ENCODE measurements around the gene ARL8B. TPM values are rescaled to one million over a fixed set of nuclear protein-coding genes. Genes with fewer than 3 reads are reported as not detected.

Gene ARL8B
- total RNA-seq: 16.2 and 16.6 TPM in 2 replicates

GRCh38 chr3:5122030-5122740 is at the start of gene ARL8B:
Gene ARL8B (plus strand): TSS chr3:5122292. CDS start chr3:5122466, 174 bp downstream.

GRCh38 chr3:5187156-5187919 is 65.2 kb downstream of the ARL8B start, which contains the start of gene EDEM1:
Gene EDEM1 (plus strand): TSS chr3:5187707. CDS start chr3:5187806, 99 bp downstream.

Other genes starting within 250 kb of the ARL8B start
- 11.9 and 13.6 TPM in 2 replicates for gene BHLHE40, start 142.9 kb upstream of the ARL8B start, total RNA-seq
- 16.9 and 22.5 TPM in 2 replicates for gene EDEM1, start 65.4 kb downstream of the ARL8B start, total RNA-seq